IPS-18c (cell line): Measurements from ENCODE around the gene EVL.

ENCODE experiments used
- H3K4me3 ChIP-seq: 2 replicates; pipeline ENCODE4 v1.7.0; 2013; ENCODE audit warnings: low read depth, mild to moderate bottlenecking, low read length, moderate library complexity; ENCODE audit not compliant: insufficient read depth
- H3K9me3 ChIP-seq: one replicate; pipeline ENCODE4 v1.6.1; 2013; ENCODE audit warnings: mild to moderate bottlenecking, low read length, moderate library complexity; ENCODE audit not compliant: control insufficient read depth, insufficient read depth

EVL gene

GRCh38 chr14:100109594-100109955 lies 44.4 kb downstream of the EVL start:
- Histone ChIP-seq H3K9me3 (no peaks in the 10 kb centered on the region), H3K4me3 (no peak overlapping the region)

- H3K9me3 ChIP-seq = no peaks in the 10 kb centered on the region
Observed at GRCh38 chr14:100110816-100111215, 45.6 kb downstream of the EVL start.

GRCh38 chr14:100111931-100112704 lies 46.9 kb downstream of the EVL start:
- Histone ChIP-seq H3K9me3 (no peaks in the 10 kb centered on the region), H3K4me3 (no peak overlapping the region; the same call in 1 of the 2 replicates)

More at GRCh38 chr14:100110816-100111215, 45.6 kb downstream of the EVL start:
- no peak overlapping the region for H3K4me3 ChIP-seq

- no peak overlapping the region for H3K4me3 ChIP-seq
- no peaks in the 10 kb centered on the region for H3K9me3 ChIP-seq
Observed at GRCh38 chr14:100114109-100114765, 49.0 kb downstream of the EVL start.

- no peak overlapping the region for H3K4me3 ChIP-seq
Observed at GRCh38 chr14:100115236-100115635, 50.0 kb downstream of the EVL start.

GRCh38 chr14:100115726-100116125 lies 50.5 kb downstream of the EVL start:
- H3K9me3 ChIP-seq = no peaks in the 10 kb centered on the region
- H3K4me3 ChIP-seq = no peak overlapping the region

More at GRCh38 chr14:100115236-100115635, 50.0 kb downstream of the EVL start:
- no peaks in the 10 kb centered on the region for H3K9me3 ChIP-seq

GRCh38 chr14:100116134-100116533 lies 50.9 kb downstream of the EVL start:
- no peak overlapping the region for H3K4me3 ChIP-seq
- no peaks in the 10 kb centered on the region for H3K9me3 ChIP-seq

GRCh38 chr14:100117026-100117425 lies 51.8 kb downstream of the EVL start:
- no peaks in the 10 kb centered on the region for H3K9me3 ChIP-seq
- H3K4me3 ChIP-seq = no peak overlapping the region

- Histone ChIP-seq H3K9me3 (no peaks in the 10 kb centered on the region), H3K4me3 (no peak overlapping the region)
Observed at GRCh38 chr14:100117633-100118395, 52.6 kb downstream of the EVL start.

- no peaks in the 10 kb centered on the region for H3K9me3 ChIP-seq
Observed at GRCh38 chr14:100118396-100119011, 53.3 kb downstream of the EVL start.

GRCh38 chr14:100119251-100119650 lies 54.0 kb downstream of the EVL start:
- Histone ChIP-seq H3K4me3 (no peak overlapping the region), H3K9me3 (no peaks in the 10 kb centered on the region)

More at GRCh38 chr14:100118396-100119011, 53.3 kb downstream of the EVL start:
- no peak overlapping the region for H3K4me3 ChIP-seq

- Histone ChIP-seq H3K4me3 (no peak overlapping the region), H3K9me3 (no peaks in the 10 kb centered on the region)
Observed at GRCh38 chr14:100120522-100121269, 55.5 kb downstream of the EVL start.

GRCh38 chr14:100121643-100122480 lies 56.6 kb downstream of the EVL start:
- H3K4me3 ChIP-seq = no peak overlapping the region
- H3K9me3 ChIP-seq = no peaks in the 10 kb centered on the region

- Histone ChIP-seq H3K4me3 (no peak overlapping the region), H3K9me3 (no peaks in the 10 kb centered on the region)
Observed at GRCh38 chr14:100122481-100123223, 57.4 kb downstream of the EVL start.

GRCh38 chr14:100123618-100124017 lies 58.4 kb downstream of the EVL start:
- Histone ChIP-seq H3K9me3 (no peaks in the 10 kb centered on the region), H3K4me3 (no peak overlapping the region)
